ENCODE results near the gene HCAR3.
"Not testable (repeated sequence)": the region's sequence is repeated elsewhere in the genome, so short reads cannot be mapped to it uniquely, and the experiment has no call there.

DNA sequence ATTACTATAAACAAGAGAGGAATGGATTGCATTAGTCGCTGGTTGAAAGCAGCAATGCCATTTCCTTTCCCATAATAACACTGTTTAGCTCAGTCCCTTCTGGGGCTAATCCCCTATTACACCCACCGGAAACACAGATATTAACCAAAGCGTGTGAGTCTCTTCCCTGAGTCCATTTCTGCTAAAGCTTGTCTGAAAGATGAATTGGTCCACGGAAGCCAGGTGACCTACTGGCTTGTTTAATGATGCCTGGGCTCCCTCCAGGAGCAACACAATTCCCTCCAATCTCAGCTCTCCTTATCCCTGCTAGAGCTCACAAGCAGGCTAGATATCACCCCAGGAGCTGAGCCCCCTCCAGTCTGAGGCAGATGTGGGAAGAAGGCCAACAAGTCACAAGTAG, 15.1 kb downstream of the HCAR3 start:
- TF ChIP-seq, protein P1, sequence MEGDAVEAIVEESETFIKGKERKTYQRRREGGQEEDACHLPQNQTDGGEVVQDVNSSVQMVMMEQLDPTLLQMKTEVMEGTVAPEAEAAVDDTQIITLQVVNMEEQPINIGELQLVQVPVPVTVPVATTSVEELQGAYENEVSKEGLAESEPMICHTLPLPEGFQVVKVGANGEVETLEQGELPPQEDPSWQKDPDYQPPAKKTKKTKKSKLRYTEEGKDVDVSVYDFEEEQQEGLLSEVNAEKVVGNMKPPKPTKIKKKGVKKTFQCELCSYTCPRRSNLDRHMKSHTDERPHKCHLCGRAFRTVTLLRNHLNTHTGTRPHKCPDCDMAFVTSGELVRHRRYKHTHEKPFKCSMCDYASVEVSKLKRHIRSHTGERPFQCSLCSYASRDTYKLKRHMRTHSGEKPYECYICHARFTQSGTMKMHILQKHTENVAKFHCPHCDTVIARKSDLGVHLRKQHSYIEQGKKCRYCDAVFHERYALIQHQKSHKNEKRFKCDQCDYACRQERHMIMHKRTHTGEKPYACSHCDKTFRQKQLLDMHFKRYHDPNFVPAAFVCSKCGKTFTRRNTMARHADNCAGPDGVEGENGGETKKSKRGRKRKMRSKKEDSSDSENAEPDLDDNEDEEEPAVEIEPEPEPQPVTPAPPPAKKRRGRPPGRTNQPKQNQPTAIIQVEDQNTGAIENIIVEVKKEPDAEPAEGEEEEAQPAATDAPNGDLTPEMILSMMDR (IDR thresholded peaks at IDR 0.05) = not testable (repeated sequence)
- TF ChIP-seq POLR2A (IDR thresholded peaks at IDR 0.05) = not testable (repeated sequence)
